HTERT RPE-1 (cell line): ENCODE measurements around the gene RBBP6.
"Not testable (repeated sequence)": the region's sequence is repeated elsewhere in the genome, so short reads cannot be mapped to it uniquely, and the experiment has no call there.

ENCODE experiments used
- in situ Hi-C: fragments of 300-500 bp; cut with MboI; formaldehyde crosslinking; loops from 4 replicates; pipeline ENCODE4 v1.14.3; 2020; ENCODE audit warnings: low sequenced_read_pairs

RBBP6 gene

DNA sequence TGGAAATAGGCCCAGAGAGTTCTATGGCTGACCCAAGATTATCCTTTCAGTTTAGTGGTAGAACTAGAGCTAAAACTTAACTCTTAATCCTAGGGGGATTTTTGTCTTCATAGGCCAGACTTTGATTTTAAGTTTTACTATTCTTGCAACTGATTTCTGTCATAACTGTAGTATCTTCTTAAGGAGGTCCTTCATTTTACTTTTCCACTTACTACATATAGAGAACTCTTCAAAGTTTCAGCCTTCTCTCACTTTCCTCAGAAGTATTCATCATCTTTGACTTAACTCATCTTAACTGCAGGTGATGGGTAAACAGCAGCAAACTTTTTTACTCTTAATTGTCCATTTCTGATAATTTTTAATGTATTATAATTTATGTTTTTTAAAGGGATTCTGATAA, 23.4 kb downstream of the RBBP6 start:
- in situ Hi-C loops: no loop called here

DNA sequence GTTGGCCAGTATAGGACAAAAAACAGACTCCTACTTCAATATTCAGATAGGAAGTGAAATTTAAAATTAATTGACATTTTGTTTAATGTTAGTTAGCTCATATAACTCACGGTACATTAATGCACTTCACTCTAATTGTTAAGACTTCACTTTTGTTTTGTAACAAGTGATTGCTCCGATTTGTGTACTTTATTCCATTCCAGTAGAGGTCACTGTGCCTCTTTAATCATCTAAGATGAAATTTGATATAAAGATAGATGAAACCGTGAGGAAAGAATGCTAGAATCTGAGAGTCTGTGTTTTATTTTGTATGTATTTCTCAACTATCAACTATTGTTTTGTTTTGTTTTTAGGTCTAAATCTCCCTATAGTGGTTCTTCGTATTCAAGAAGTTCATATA, 29.0 kb downstream of the RBBP6 start:
- in situ Hi-C loops: no loop called here

DNA sequence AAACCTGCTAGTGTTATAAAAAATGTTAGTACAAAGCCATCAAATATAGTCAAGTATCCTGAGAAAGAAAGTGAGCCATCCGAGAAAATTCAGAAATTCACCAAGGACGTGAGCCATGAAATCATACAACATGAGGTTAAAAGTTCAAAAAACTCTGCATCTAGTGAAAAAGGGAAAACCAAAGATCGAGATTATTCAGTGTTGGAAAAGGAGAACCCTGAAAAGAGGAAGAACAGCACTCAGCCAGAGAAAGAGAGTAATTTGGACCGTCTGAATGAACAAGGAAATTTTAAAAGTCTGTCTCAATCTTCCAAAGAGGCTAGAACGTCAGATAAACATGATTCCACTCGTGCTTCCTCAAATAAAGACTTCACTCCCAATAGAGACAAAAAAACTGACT, 31.7 kb downstream of the RBBP6 start:
- in situ Hi-C loops: no loop called here

DNA sequence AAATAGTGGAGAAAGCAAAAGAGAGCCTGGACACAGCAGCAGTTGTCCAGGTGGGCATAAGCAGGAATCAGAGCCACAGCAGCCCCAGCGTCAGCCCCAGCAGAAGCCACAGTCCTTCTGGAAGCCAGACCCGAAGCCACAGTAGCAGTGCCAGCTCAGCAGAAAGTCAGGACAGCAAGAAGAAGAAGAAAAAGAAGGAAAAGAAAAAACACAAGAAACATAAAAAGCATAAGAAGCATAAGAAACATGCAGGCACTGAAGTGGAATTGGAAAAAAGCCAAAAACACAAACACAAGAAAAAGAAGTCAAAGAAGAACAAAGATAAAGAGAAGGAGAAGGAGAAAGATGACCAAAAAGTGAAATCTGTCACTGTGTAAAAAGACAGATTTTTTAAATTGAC, 32.7 kb downstream of the RBBP6 start:
- in situ Hi-C loops: no loop called here

DNA sequence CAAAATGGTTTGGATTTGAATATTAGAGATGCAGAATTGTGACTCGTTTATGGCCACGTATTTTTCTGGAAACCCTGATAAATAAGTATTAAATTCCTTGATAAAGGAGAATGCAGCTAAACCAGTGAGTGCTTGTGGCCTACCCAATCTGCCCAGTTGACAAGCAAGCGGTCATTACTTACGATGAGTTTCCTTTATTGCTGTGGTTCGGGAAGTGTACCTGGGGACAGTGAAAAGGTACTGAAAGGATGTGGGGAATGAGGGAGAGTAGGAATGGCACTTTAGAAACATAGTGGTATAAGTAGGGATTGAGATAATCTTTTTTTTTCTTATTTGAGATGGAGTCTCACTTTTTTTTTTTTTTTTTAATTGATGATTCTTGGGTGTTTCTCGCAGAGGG, 33.8 kb downstream of the RBBP6 start:
- in situ Hi-C loops: no loop called here

DNA sequence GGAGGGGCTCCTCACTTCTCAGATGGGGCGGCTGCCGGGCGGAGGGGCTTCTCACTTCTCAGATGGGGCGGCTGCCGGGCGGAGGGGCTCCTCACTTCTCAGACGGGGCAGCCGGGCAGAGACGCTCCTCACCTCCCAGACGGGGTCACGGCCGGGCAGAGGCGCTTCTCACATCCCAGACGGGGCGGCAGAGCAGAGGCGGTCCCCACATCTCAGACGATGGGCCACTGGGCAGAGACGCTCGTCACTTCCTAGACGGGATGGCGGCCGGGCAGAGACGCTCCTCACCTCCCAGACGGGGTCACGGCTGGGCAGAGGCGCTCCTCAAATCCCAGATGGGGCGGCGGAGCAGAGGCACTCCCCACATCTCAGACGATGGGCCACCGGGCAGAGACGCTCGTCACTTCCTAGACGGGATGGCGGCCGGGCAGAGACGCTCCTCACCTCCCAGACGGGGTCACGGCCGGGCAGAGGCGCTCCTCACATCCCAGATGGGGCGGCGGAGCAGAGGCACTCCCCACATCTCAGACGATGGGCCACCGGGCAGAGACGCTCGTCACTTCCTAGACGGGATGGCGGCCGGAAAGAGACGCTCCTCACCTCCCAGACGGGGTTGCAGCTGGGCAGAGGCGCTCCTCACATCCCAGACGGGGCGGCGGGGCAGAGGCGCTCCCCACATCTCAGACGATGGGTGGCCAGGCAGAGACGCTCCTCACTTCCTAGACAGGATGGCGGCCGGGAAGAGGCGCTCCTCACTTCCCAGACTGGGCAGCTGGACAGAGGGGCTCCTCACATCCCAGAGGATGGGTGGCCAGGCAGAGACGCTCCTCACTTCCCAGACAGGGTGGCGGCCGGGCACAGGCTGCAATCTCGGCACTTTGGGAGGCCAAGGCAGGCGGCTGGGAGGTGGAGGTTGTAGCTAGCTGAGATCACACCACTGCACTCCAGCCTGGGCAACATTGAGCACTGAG, 35.4 kb downstream of the RBBP6 start:
- in situ Hi-C loops: not testable (repeated sequence)

DNA sequence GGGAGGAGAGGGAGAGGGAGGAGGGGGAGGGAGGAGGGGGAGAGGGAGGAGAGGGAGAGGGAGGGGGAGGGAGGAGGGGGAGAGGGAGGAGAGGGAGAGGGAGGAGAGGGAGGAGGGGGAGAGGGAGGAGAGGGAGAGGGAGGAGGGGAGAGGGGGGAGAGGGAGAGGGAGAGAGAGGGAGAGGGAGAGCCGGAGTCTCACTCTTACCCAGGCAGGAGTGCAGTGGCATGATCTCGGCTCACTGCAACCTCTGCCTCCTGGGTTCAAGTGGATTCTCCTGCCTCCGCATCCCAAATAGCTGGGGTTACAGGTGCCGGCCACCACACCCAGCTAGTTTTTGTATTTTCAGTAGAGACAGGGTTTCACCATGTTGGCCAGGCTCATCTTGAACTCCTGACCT, 36.4 kb downstream of the RBBP6 start:
- in situ Hi-C loops: not testable (repeated sequence)

DNA sequence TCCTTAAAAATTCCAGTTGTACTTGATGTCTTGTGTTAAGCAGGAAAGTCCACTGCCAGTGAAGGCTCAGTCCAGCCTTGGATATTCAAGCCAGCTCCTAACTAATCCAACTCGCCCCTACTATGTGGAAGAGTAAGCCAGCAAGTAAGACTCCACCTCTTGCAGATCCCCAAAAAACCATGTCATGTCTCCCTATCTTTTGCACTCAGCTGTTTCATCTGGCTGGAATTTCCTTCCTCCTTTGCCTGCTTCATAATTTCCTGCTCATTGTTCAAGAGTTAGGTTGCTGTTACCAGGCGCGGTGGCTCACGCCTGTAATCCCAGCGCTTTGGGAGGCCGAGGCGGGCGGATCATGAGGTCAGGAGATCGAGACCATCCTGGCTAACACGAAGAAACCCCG, 37.8 kb downstream of the RBBP6 start:
- in situ Hi-C loops: no loop called here

DNA sequence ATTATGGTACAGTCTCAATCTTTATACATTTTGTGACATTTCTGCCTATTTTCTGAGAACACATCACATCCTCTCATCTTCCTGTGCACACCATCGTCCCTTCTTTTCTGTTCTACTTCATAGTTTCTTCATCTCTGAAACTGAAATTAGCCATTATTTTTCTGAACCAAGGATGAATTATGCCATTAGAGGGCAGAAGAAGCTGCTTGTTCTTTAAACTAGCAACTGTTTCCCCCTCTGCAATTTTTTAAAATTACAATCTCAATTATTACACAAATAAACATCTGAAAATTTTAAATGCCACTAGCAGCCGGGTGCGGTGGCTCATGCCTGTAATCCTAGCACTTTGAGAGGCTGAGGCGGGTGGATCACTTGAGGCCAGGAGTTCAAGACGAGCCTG, 41.3 kb downstream of the RBBP6 start:
- in situ Hi-C loops: no loop called here

DNA sequence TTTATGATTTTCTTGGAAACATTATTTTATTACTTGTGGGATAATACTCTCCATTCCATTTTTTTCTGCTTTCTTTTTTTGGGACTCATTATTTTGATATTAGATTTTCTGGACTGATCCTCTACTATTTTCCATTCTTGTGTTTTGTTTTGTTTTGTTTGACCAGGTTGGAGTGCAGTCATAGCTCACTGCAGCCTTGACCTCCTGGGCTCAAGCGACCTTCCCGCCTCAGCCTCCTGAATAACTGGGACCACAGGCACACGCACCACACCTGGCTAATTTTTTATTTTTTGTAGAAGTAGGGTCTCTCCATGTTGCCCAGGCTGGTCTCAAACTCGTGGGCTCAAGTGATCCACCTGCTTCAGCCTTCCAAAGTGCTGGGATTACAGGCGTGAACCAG, 44.1 kb downstream of the RBBP6 start:
- in situ Hi-C loops: no loop called here

DNA sequence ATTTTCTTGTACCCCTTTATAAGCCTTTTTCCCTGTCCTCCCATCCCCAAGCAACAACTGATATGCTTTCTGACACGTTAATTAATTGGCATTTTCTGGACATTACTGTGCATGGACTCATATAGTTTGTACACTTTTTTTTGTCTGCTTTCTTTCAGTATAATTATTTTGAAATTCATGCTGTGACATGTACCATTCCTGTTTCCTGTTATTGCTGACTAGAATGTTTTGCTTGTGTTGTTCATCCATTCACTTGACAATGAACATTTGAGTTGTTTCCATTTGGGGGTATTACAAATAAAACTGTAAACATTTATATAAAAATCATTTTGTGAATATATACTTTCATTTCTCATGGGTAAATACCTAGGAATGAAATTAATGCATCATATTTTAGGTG, 50.6 kb downstream of the RBBP6 start:
- in situ Hi-C loops: no loop called here

DNA sequence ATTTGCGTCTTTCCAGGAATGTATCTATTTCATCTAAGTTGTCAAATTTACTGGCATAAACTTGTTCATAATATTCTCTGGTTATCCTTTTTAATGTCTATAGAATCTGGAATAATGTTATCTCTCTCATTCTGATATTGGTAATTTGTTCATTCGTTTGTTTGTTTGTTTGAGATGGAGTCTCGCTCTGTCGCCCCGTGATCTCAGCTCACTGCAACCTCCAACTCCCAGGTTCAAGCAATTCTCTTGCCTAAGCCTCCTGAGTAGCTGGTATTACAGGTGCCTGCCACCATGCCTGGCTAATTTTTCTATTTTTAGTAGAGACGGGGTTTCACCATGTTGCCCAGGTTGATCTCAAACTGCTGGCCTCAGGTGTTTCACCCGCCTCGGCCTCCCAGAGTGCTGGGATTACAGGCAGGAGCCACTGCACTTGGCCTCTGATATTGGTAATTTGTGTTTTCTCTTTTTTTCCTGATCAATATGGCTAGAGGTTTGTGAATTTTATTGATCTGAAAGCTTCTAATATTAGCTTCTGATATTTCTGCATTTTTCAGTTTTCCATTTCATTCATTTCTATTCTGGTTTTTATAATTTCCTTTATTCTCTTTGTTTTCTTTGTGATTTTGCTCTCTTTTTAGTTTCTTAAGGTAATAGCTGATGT, 59.5 kb downstream of the RBBP6 start:
- in situ Hi-C loops: no loop called here

DNA sequence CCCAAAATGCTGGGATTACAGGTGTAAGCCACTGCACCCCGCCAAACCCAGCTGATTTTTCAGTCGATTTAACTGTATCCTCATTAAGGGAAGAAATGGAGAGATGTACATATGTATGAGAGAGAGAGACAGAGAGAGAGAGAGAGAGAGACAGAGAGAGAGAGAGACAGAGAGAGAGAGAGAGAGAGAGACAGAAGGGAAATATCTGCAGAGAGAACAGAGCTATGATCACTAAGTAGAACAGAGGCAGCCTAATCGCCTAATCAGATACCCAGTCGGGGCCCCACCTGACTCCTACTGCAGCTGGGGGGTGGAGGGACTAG, 70.0 kb downstream of the RBBP6 start:
- in situ Hi-C loops: no loop called here

DNA sequence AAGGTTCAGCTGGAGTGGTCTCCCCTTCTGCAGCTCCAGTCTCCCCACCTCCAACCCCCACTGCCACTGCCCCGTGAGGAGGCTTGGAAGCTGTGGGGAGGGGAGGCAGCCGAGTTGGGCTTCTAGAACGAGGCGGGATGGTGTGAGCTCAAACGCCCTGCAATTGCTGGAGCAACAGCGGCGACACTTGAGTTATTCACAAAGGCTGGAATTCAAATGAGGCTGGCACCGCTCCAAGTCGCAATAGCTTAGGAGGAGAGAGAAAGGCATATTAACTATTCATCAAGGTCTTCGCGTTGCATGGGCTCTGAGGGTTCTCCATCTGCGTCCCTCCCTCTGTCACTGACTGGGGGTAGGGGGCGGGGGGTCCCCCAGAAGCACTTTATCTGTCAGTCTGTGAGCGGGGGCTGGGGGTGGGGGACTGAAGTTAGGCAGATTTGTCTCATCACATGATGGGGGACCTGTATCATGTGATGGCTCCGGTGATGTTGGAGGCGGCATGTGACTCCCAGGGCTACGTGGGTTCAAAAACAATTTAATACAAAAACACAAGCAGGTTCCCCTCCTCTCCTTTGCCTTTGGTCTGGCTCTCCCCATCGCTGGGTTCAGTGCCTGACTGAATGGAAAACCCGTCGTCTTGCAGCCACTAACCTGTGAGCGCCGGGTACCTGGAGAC, 70.5 kb downstream of the RBBP6 start:
- in situ Hi-C loops: no loop called here

DNA sequence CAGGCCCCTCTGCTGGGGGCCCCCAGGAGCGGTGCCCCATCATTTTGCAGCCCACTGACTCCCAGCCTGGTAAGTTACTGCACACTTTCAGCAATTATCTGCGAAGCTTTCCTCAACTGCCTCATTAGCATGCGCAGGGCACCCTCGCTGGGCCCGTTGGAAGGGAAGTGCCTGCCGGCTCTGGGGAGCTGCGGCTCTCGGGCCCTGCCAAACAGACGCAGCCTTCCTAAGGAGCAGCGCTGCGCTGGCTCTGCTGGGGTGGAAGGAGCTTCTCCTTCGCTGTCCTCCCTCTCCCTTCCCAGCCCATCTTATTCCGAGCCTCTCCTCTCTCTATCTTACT, 71.0 kb downstream of the RBBP6 start:
- in situ Hi-C loops: no loop called here

DNA sequence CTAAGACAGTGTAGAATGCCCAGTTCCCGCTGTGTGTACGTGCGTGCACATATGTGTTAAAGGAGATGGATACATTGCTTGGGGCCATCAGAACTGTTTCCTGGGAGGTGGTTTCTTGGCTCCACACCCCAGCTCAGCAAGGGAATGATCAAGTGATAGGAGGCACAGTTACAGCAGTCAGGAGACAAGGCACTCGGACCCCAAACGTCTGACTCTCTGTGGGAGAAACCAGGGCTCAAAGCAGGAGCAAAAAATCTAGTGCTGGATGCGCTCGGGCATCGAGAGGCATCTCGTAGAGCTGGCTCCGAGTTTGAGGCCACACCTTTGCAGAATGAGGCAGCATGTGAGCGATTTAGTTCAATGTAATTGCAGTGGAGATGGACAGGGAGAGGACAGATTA, 71.9 kb downstream of the RBBP6 start:
- in situ Hi-C loops: no loop called here

DNA sequence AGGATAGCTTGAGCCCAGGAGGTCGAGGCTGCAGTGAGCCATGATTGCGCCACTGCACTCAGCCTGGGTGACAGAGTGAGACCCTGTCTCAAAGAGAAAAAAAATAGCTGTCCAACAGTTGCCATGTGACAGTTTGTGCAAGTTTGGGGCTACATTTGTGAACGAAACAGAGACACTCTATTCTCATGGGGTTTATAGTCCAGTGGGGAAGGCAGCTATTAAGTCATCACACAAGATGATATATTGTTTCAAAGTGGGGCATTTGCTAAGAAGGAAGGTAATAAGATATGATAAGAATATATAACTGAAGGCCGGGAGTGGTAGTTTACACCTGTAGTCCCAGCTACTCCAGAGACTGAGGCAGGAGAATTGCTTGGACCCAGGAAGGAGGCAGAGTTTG, 73.3 kb downstream of the RBBP6 start:
- in situ Hi-C loops: no loop called here

DNA sequence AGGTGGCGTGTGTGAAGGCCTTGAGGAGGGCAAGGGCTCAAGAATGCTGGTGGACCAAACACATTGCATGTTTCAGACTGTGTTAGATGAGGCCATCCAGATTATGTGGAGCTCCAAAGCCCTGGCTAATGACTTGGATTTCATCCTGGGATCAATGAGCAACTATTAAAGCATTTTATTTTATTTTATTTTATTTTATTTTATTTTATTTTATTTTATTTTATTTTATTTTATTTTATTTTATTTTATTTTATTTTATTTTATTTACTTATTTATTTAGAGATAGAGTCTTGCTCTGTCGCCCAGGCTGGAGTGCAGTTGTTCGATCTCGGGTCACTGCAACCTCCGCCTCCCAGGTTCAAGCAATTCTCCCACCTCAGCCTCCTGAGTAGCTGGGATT, 73.9 kb downstream of the RBBP6 start:
- in situ Hi-C loops: not testable (repeated sequence)

DNA sequence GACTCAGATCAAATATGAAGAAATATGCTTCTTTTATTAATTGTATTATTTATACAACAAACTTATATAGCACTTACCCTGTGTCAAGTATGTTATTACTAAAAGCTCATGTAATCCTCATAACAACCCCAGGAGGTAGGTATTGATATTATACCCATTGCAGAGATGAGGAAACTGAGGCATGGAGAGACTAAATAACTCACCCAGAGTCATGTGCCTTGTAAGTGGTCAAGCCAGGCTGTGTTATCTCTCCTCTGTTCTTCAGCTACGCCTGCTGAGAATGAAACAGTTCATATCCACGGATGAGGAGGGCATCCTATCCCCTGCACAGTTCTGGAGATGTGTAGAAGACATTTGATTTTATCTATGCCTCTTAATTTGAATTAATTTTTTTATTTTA, 78.1 kb downstream of the RBBP6 start:
- in situ Hi-C loops: no loop called here
